SK-N-MC (cell line): ENCODE measurements around the gene TRAF7.

ENCODE experiments used
- DNase-seq: peaks from one replicate; pipeline ENCODE4 v3.0.0-alpha.2; 2011; ENCODE audit warnings: low read depth, low spot score
- H3K27ac ChIP-seq: fragments of 200-600 bp; sonication (generic); 2 replicates; pipeline ENCODE4 v1.5.1; 2016; ENCODE audit warnings: mixed run types
- H3K36me3 ChIP-seq: fragments of 200-600 bp; sonication (generic); 2 replicates; pipeline ENCODE4 v1.6.1; 2017; ENCODE audit warnings: antibody characterized with exemption, low read length, mixed read lengths; ENCODE audit not compliant: insufficient read depth
- H3K4me3 ChIP-seq: fragments of 200-600 bp; sonication (generic); 2 replicates; pipeline ENCODE4 v1.5.1; 2016
- H3K9ac ChIP-seq: fragments of 200-600 bp; sonication (generic); 2 replicates; pipeline ENCODE4 v1.8.0; 2017; ENCODE audit warnings: mixed run types, mixed read lengths; ENCODE audit not compliant: insufficient read length
- H3K9me3 ChIP-seq: fragments of 200-600 bp; sonication (generic); 2 replicates; pipeline ENCODE4 v1.6.1; 2017; ENCODE audit warnings: low read depth, mild to moderate bottlenecking, antibody characterized with exemption, low read length, moderate library complexity, mixed read lengths
- EZH2 ChIP-seq: fragments of 200-600 bp; sonication (generic); IDR thresholded peaks from one replicate; pipeline ENCODE4 v1.6.1; 2017; ENCODE audit warnings: antibody characterized with exemption
- FOXP2 ChIP-seq: optimal IDR thresholded peaks from 2 replicates; pipeline ENCODE3; 2011; ENCODE audit warnings: mild to moderate bottlenecking, moderate library complexity; ENCODE audit not compliant: insufficient read depth; ENCODE audit errors: extremely low read length, control extremely low read depth
- POLR2AphosphoS5 ChIP-seq: IDR thresholded peaks from 2 replicates; pipeline ENCODE4 v1.6.1; 2012; ENCODE audit warnings: mild to moderate bottlenecking, low read depth, low read length, borderline replicate concordance

Gene TRAF7

GRCh38 chr16:2157480-2158261 lies 2.1 kb downstream of the TRAF7 start:
- no peak for DNase-seq
- TF ChIP-seq EZH2 (no peak), POLR2AphosphoS5 (no peak), FOXP2 (no peak)
- H3K9me3 ChIP-seq: no peaks in the 10 kb centered on the region
- H3K36me3 ChIP-seq: peaks cover 23% of the 10 kb centered on the region
- no peak overlapping the region for H3K27ac ChIP-seq
- peak overlapping the region; percentile 91; the same call in 1 of the 2 replicates for H3K4me3 ChIP-seq
- peak overlapping the region; percentile 59 for H3K9ac ChIP-seq

- TF ChIP-seq POLR2AphosphoS5: no peak
- Histone ChIP-seq H3K27ac (no peak overlapping the region), H3K9ac (no peak overlapping the region), H3K4me3 (no peak overlapping the region), H3K9me3 (no peaks in the 10 kb centered on the region), H3K36me3 (peaks cover 19% of the 10 kb centered on the region)
- DNase-seq: no peak
Measured at GRCh38 chr16:2158262-2158638, 2.7 kb downstream of the TRAF7 start.

- Histone ChIP-seq H3K9ac (no peak overlapping the region), H3K4me3 (no peak overlapping the region), H3K36me3 (peaks cover 13% of the 10 kb centered on the region), H3K9me3 (no peaks in the 10 kb centered on the region), H3K27ac (no peak overlapping the region)
- DNase-seq: no peak
- TF ChIP-seq FOXP2 (no peak), EZH2 (no peak), POLR2AphosphoS5 (no peak)
Measured at GRCh38 chr16:2159175-2159838, 3.7 kb downstream of the TRAF7 start.

GRCh38 chr16:2160915-2161551 lies 5.5 kb downstream of the TRAF7 start:
- Histone ChIP-seq H3K36me3 (peaks cover 11% of the 10 kb centered on the region; the same call in 1 of the 2 replicates), H3K9ac (no peak overlapping the region), H3K4me3 (no peak overlapping the region), H3K9me3 (no peaks in the 10 kb centered on the region), H3K27ac (no peak overlapping the region)
- no peak for TF ChIP-seq EZH2
- no peak for TF ChIP-seq FOXP2
- TF ChIP-seq POLR2AphosphoS5: no peak
- no peak for DNase-seq

GRCh38 chr16:2161911-2162310 lies 6.3 kb downstream of the TRAF7 start:
- no peak for DNase-seq
- Histone ChIP-seq H3K9me3 (no peaks in the 10 kb centered on the region), H3K9ac (no peak overlapping the region), H3K36me3 (peaks cover 11% of the 10 kb centered on the region; the same call in 1 of the 2 replicates), H3K27ac (no peak overlapping the region), H3K4me3 (no peak overlapping the region)
- TF ChIP-seq POLR2AphosphoS5 (no peak), FOXP2 (no peak), EZH2 (no peak)

- TF ChIP-seq FOXP2 (no peak), POLR2AphosphoS5 (no peak), EZH2 (no peak)
- Histone ChIP-seq H3K9ac (no peak overlapping the region), H3K36me3 (peaks cover 11% of the 10 kb centered on the region; the same call in 1 of the 2 replicates), H3K27ac (no peak overlapping the region), H3K9me3 (no peaks in the 10 kb centered on the region), H3K4me3 (no peak overlapping the region)
- no peak for DNase-seq
Measured at GRCh38 chr16:2162676-2163118, 7.1 kb downstream of the TRAF7 start.

GRCh38 chr16:2163211-2163881 lies 7.8 kb downstream of the TRAF7 start:
- no peak for TF ChIP-seq EZH2
- no peak for TF ChIP-seq POLR2AphosphoS5
- no peak for TF ChIP-seq FOXP2
- H3K36me3 ChIP-seq: peaks cover 17% of the 10 kb centered on the region; the same call in 1 of the 2 replicates
- no peak for DNase-seq
- H3K4me3 ChIP-seq: no peak overlapping the region
- H3K9me3 ChIP-seq: no peaks in the 10 kb centered on the region
- no peak overlapping the region for H3K9ac ChIP-seq
- H3K27ac ChIP-seq: no peak overlapping the region

GRCh38 chr16:2165861-2166260 lies 10.3 kb downstream of the TRAF7 start:
- no peak for TF ChIP-seq POLR2AphosphoS5
- TF ChIP-seq FOXP2: no peak
- TF ChIP-seq EZH2: no peak
- no peak for DNase-seq
- H3K36me3 ChIP-seq: peaks cover 17% of the 10 kb centered on the region; the same call in 1 of the 2 replicates
- no peak overlapping the region for H3K4me3 ChIP-seq
- H3K27ac ChIP-seq: no peak overlapping the region
- no peaks in the 10 kb centered on the region for H3K9me3 ChIP-seq
- no peak overlapping the region for H3K9ac ChIP-seq
